Measurements from ENCODE around the gene GABARAP.

Gene GABARAP

DNA sequence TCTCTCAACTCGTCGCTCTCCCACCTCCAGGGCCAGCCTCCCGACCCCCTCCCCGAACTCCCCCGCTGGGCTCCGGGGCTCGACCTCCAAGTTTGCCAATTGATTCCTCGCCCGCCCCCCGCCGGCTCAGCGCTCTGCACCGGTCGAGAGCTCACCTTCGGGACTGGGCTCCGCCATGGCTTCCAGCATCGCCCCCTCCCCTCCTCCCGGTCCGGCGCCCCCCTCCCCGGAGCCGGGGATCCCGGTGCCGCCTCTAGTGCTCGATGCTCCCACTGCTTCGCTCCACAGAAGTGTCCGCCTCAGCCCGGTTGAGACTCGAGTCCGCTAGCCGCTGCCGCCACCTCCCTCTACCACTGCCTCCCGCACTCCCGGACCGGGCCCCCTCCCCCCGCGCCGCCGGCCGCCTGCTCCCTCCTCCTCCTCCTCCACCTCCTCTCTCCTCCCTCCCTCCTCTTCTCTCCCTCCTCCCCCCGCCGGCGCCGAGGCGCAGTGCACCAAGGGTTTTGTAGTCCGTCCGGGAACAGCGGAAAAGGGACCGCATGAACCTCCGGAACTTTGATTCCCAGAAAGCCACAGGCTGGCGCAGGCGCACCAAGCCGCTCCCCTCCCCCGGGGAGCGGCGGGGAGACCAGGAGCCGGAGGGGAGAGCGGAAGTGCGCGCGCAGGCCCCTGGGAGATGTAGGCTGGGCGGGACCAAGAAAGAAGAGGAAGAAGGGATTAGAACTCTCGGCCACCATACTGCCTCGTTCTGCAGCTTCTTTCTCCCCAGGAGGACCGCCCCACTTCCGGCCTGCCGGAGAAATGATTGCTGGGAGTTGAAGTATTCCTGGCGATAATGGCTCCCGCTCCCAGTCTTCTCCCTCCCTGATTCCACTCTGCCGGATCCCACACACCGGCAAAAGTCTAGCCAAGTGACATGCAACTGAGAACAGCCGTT lies 2.9 kb downstream of the GABARAP start, which contains the start of gene PHF23:
Gene PHF23, minus strand, starts transcription at position 367 of the 937 bp plus-strand sequence. Its CDS starts 178 bp downstream, at position 189.
- DNase-seq, result peak; percentile 88

- DNase-seq, result no peak
These were observed 3.7 kb downstream of the GABARAP start for GRCh38 chr17:7238420-7239090.

DNA sequence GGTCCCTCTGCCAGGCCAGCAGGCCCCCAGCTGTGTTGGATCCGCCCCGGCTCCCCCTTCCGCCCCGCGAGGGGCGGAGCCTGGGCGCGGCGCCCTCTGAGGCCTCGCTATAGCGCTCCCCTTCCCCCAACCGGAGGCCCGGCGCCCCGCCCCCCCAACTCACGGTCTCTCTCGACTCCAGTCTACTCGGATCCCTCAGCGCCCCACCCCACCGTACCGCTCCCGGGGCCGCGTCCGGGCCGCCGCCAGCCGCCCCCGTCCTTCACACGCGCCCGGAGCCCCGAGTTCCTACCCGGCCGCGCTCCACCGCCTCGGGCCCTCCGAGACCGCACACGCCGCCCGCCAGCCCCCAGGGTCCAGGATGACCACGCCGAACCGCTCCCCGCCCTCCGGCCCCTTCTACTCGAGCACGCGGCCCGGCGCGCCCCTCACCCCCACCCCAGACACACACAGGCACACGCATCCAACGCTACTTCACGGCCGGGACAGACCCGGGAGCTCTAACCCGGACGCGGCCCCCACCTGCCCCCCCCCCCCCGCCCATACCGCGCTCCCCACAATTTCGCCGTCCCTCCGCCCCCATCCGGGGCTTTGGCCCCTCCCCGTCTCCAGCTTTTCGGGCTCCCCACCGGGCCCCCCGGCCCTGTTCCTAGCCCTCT lies 4.4 kb downstream of the GABARAP start:
- DNase-seq, result peak; percentile 22

- DNase-seq, result no peak
These were observed 4.9 kb downstream of the GABARAP start for GRCh38 chr17:7237266-7237760.

- DNase-seq, result no peak
These were observed 5.4 kb downstream of the GABARAP start for GRCh38 chr17:7236808-7237207.

DNA sequence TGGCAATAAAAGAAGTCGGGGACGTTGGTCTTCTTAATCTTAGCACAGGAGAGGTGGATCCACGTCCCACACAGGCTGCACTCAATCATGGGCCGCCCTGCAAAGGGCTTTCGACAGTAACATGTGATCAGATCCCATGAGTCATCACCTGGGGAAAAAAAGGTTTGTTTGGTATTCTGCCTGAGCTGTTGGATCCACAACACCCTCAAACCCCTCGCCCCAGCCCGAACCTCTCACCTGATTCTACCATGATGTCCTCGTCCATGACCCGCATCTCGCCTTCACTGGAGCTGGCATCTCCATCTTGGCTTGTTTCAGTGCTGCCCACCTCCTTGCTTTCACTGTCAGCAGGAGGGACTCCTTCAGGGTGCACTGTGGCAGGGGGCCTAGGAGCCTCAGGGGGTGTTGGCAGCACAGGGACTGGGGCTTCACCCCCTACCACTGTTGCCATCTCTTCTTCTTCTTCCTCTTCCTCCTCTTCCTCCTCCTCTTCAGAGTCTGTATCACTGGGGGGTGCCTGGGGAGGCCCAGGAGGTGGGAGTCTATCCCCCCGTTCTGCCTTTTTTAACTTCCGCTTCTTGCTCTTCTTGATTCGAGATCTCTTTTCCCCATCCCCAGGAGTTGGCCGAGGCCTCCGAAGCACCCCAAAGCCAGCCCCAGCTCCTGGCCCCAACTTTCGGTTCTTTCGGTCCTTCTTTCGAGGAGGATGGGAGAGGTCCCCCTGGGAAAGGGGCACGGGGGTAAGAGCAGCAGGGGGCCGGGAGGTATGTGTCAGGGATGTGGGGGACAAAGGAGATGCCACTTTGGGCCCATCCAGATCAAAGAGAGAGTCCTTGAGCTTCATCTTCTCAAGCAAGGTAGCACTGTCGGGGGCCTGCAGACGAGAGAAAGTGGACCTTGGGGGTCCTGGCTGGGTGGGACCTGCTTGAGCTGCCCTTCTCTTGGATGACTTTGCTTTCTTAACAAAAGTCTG lies 6.3 kb downstream of the GABARAP start:
- DNase-seq, result no peak

DNA sequence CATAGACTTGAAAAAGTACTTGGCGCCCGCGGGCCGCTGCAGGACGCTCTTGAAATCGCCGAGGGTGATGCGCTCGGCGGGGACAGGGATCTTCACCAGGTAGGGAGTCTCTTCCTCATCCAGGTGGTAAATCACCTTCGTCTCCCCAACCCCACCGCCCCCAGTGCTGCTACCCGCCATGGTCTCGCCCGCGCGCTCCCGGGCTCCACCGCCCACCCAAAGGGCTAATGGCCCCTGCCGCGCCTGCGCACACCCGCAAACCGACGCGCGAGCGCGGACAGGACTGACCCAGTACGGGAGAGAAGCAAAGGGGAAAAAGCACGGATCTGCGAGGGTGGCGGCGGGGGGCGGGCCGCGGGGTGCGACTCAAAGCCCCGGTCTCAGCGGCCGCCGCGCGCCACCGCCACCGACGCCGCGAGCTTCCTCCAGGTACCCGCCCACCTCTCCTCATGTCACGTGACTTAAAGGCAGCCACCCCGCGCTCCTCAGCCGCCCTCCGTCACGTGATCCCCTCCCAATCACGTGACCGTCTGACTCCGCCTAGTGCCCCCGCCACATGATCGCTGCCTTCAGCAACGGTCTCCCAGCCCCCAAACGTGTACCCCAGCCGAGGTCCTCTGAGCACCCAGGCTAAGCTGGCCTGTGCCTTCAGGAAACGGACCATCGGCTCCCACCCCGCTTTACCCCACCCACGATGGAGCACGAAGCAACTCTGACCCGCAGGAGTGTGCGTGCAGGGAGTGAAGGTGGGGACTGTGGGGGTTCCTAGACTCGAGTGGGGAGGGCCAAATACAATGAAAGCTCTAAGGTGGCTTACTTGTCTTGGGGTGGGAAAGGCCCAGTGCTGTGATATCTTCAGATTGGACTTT lies 7.9 kb downstream of the GABARAP start, which contains the start of gene DVL2:
Gene DVL2, minus strand, starts transcription at position 435 of the 869 bp plus-strand sequence. Its CDS starts 255 bp downstream, at position 180.
- DNase-seq, result peak; percentile 68

DNA sequence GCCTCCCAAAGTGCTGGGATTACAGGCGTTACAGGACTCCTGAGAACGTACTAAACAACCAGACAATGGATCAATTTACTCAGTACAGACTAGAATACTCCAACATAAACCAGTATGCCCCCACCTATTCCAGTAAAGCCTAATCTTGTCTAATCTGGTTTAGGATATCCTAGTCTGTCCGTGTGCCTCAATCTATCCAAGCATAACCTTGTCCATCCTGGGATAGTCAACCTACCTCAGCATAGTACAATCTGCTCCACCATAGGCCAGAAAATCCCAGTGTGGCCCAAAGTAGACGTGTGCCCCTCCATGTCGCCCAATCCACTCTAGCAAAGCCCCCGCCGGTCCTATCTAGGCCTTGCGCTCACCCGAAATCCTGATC lies 8.6 kb downstream of the GABARAP start:
- no peak for DNase-seq

GRCh38 chr17:7232114-7232513 lies 10.1 kb downstream of the GABARAP start:
- DNase-seq, result no peak

DNA sequence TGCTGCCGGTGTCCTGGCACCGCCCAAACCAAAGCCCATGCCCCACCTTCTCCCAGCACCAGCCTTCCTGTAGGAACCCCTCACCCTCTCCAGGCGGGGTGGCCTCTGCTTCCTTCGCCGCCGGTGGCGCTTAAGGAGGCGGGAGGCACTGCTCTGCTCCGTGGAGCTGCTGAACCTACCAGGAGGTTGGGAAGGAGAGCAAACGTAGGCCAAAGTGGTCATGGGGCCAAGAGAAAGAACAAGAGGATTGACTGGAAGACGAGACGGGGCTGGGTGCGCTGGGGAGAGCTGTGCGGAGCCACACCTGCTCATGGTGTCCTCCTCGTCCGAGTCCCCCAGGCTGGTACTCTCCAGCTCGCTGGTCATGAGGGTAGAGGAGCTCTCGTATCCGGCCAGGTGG lies 12.7 kb downstream of the GABARAP start:
- no peak for DNase-seq

GRCh38 chr17:7228920-7229319 lies 13.3 kb downstream of the GABARAP start:
- no peak for DNase-seq

DNA sequence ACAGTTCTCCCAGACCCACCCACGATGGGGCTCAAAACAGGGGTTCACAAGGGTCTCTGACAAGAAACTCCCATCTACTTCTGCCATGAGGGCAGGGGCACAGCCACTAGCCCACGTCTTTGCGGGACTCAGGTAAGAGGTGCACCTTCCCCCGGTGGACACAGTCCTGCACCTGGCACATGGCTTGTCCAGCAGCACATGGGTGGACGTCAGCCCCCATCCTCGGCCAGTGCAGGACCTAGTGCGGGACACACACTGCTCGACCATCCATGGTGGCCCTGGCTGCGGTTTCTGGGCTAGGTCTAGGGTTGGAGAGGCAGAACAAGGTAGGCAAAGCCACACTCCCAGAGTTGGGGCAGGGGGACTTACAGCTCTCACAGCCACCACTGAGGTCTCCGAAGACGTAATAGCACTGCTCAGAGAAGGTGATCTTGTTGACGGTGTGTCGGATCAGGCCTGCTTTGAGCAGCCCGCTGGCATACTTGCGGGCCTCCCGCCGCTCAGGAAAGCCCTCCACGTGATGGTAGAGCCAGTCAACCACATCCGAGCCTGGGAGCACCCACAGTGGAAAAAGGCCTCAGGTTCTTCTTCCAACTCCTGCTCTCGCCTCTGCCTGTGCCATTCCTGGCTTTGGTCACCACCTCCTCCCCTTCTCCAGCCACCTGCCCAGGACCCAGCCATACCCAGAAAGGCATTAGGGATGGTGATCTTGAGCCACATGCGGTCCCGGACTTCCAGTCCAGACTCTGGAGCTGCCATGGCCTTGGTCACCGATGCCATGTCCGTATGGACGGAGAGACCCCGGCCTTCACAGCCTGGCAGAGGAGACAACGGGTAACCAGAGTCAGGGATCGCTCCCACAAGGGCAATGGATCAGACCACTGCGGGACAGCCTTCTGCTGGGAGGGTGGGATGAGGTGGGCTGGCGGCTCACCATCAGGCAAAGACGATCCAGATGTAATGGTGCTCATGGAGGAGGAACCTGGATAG lies 15.2 kb downstream of the GABARAP start:
- DNase-seq, result no peak

GRCh38 chr17:7225711-7226331 lies 16.4 kb downstream of the GABARAP start:
- no peak for DNase-seq

GRCh38 chr17:7224661-7225111 lies 17.6 kb downstream of the GABARAP start:
- DNase-seq, result no peak

DNA sequence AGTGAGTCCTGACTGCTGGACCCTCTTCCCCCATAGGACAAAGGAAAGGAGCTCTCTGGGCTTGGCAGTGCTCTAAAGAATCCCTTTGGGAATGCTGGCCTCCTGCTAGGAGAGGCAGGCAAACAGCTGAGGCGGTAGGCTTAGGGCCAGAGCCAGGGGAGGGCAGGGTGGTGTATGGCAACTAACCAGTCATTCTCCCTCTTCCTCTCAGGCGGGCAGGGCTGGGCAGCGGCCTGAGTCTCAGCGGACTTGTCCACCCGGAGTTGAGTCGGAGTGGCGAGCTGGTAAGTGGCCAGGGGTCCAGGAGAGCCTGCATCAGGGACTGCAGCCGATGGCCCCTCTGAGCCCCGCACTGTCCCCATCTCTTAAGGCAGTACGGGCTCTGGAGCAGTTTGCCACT lies 18.1 kb downstream of the GABARAP start:
- DNase-seq, result no peak

DNA sequence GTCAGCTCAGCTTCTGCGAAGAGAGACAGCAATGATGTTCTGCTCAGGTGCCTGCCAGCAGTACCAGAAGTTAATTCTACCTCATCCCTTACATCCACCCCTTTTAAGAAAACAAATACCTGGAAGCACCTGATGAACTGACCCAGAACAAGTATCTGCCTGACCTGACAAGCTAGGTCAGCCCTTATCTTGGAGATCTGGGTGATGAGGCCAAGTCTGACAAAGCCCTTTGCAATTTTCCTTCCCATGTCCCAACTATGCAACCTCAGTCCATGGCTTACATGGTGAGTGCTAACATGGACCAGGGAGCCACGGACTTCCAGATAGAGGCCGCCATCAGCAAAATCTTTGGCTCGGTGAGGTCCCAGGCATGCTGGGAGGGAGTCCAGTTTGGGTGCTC lies 18.9 kb downstream of the GABARAP start:
- DNase-seq, result no peak

GRCh38 chr17:7222972-7223292 lies 19.3 kb downstream of the GABARAP start:
- DNase-seq, result no peak

GRCh38 chr17:7222093-7222971 lies 19.9 kb downstream of the GABARAP start:
- no peak for DNase-seq

Measured in NCI-H2107 (cell line).